H1 (cell line): ENCODE data around the gene MRFAP1L1. TPM values are rescaled to one million over a fixed set of nuclear protein-coding genes. Genes with fewer than 3 reads are reported as not detected.

ENCODE experiments used
- CTBP2 ChIP-seq: IDR thresholded peaks from 2 replicates; pipeline ENCODE4 v1.7.0; 2011; ENCODE audit warnings: borderline replicate concordance, mild to moderate bottlenecking, moderate library complexity, mixed read lengths, low read length; ENCODE audit not compliant: insufficient read depth, insufficient read length
- RFX5 ChIP-seq: IDR thresholded peaks from 2 replicates; pipeline ENCODE4 v1.6.1; 2011; ENCODE audit warnings: low read depth, low read length, improper control_type of control experiment, borderline replicate concordance
- YY1 ChIP-seq: IDR thresholded peaks from 2 replicates; pipeline ENCODE4 v1.6.1; 2011; ENCODE audit warnings: low read depth, mild to moderate bottlenecking, low read length
- polyA plus RNA-seq, 7 experiments: library from polyadenylated mRNA; depleted of rRNA in 3 of 7; stranded (reverse) in 5 of 7; unstranded in 2 of 7; fragments of >200 nt in 5 of 7; fragments of 200-250 nt in 2 of 7; gene quantifications; 1 replicate in 5 of 7; 2 replicates in 1 of 7; 4 replicates in 1 of 7; pipeline versions ENCODE4 v1.2.1 to v1.2.3, GENCODE V29; 2011 to 2013; ENCODE audit warnings: missing spikeins in 2 of 7, mixed read lengths in 2 of 7
- total RNA-seq: library from RNA; stranded (reverse); fragmentation: NEBNext Ultra II Directional; extraction: Animal tissue kit (Norgen Biotek cat#: 25700); gene quantifications from 2 replicates; pipeline ENCODE4 v1.2.1, GENCODE V29; 2021

MRFAP1L1 gene
- total and polyA plus RNA-seq, 2 of the 8 experiments (the other 6 are each of a cell fraction or from before 2014, with no cell fraction given): 26.8 to 54.3 TPM

- TF ChIP-seq YY1 (no peak), RFX5 (no peak), CTBP2 (no peak)
Measured at GRCh38 chr4:6694177-6694901, 15.3 kb downstream of the MRFAP1L1 start (continued).
